CMK (cell line): ENCODE measurements around the gene PI16.

Experiments used
- DNase-seq: peaks from one replicate; pipeline ENCODE4 v3.0.0-alpha.2; 2010; ENCODE audit warnings: low read depth

PI16 gene

GRCh38 chr6:36958775-36959554 is 4.4 kb downstream of the PI16 start:
- no peak for DNase-seq

GRCh38 chr6:36959555-36960250 is 5.2 kb downstream of the PI16 start:
- no peak for DNase-seq

GRCh38 chr6:36961441-36962435 is 7.2 kb downstream of the PI16 start:
- no peak for DNase-seq

GRCh38 chr6:36962874-36963273 is 8.3 kb downstream of the PI16 start:
- DNase-seq = no peak

GRCh38 chr6:36963451-36964290 is 9.1 kb downstream of the PI16 start:
- no peak for DNase-seq

GRCh38 chr6:36964349-36964748 is 9.8 kb downstream of the PI16 start:
- DNase-seq = no peak

GRCh38 chr6:36964908-36965307 is 10.4 kb downstream of the PI16 start:
- no peak for DNase-seq

- DNase-seq = no peak
Observed at GRCh38 chr6:36967301-36967700, 12.8 kb downstream of the PI16 start.

GRCh38 chr6:36967757-36968156 is 13.2 kb downstream of the PI16 start:
- DNase-seq = no peak

GRCh38 chr6:36968266-36968977 is 13.9 kb downstream of the PI16 start:
- no peak for DNase-seq

GRCh38 chr6:36969240-36969691 is 14.7 kb downstream of the PI16 start:
- DNase-seq = no peak

- no peak for DNase-seq
Observed at GRCh38 chr6:36969988-36970891, 15.7 kb downstream of the PI16 start.

- DNase-seq = no peak
Observed at GRCh38 chr6:36970892-36971842, 16.6 kb downstream of the PI16 start.

- no peak for DNase-seq
Observed at GRCh38 chr6:36971921-36972673, 17.6 kb downstream of the PI16 start.

GRCh38 chr6:36973190-36973589 is 18.7 kb downstream of the PI16 start:
- DNase-seq = no peak

GRCh38 chr6:36973647-36974046 is 19.1 kb downstream of the PI16 start:
- DNase-seq = no peak

- no peak for DNase-seq
Observed at GRCh38 chr6:36975231-36976006, 20.9 kb downstream of the PI16 start.
